Measurements from ENCODE around the gene WDR59. TPM values are rescaled to one million over a fixed set of nuclear protein-coding genes. Genes with fewer than 3 reads are reported as not detected.
"Not testable (repeated sequence)": the region's sequence is repeated elsewhere in the genome, so short reads cannot be mapped to it uniquely, and the experiment has no call there.

Gene WDR59
- total and polyA plus RNA-seq, 8 donors = 23.0 to 62.3 (median 31.9) TPM

GRCh38 chr16:75027520-75028300 is 42.8 kb upstream of the WDR59 start:
- 94 to 98% methylated on average over 6 of the region's 6 CpGs for WGBS, 2 donors
- Histone ChIP-seq H3K9me3 (no peaks in the 10 kb centered on the region), H3K27ac (no peak overlapping the region), H3K4me3 (no peak overlapping the region), H3K4me1 (peaks cover 0 to 5% (median 0%) of the 10 kb centered on the region in 3 donors), H3K36me3 (no peaks in the 10 kb centered on the region), H3K27me3 (no peaks in the 10 kb centered on the region)
- no peak for FAIRE-seq
- TF ChIP-seq CTCF (IDR thresholded peaks at IDR 0.05) = no peak
- intact Hi-C loops (cut with DNase I) = no loop called here
- no peak for DNase-seq
- ATAC-seq = no peak

- intact Hi-C loops (cut with DNase I) = no loop called here
- H3K27me3 ChIP-seq = no peaks in the 10 kb centered on the region
- no peak overlapping the region for H3K4me3 ChIP-seq
- H3K27ac ChIP-seq = no peak overlapping the region
- no peaks in the 10 kb centered on the region for H3K36me3 ChIP-seq
- no peak for TF ChIP-seq CTCF (IDR thresholded peaks at IDR 0.05)
- DNase-seq = no peak
- peaks cover 0 to 5% (median 0%) of the 10 kb centered on the region in 3 donors for H3K4me1 ChIP-seq
- H3K9me3 ChIP-seq = no peaks in the 10 kb centered on the region
- no peak for FAIRE-seq
- WGBS, 2 donors = 88 to 97% methylated on average over 2 of the region's 2 CpGs
- no peak for ATAC-seq
These were observed 42.0 kb upstream of the WDR59 start for GRCh38 chr16:75026892-75027391.

- H3K36me3 ChIP-seq; H3K27ac ChIP-seq; H3K27me3 ChIP-seq; FAIRE-seq; H3K4me3 ChIP-seq; H3K4me1 ChIP-seq; DNase-seq; intact Hi-C loops (cut with DNase I); H3K9me3 ChIP-seq: not testable (repeated sequence)
- peak in 3 of 4 donors; percentile 51 to 69 (median 66) for ATAC-seq
- WGBS, 2 donors = 78% methylated on average over 10 of the region's 10 CpGs
These were observed 41.4 kb upstream of the WDR59 start for GRCh38 chr16:75026239-75026891.

- no peak for FAIRE-seq
- 61 to 75% methylated on average over 3 of the region's 3 CpGs for WGBS, 2 donors
- H3K4me1 ChIP-seq = peaks cover 0 to 5% (median 0%) of the 10 kb centered on the region in 3 donors
- intact Hi-C loops (cut with DNase I) = no loop called here
- H3K4me3 ChIP-seq = no peak overlapping the region
- no peaks in the 10 kb centered on the region for H3K9me3 ChIP-seq
- no peak for TF ChIP-seq CTCF (IDR thresholded peaks at IDR 0.05)
- no peak for DNase-seq
- H3K36me3 ChIP-seq = no peaks in the 10 kb centered on the region
- ATAC-seq = peak in 1 of 4 donors; percentile 40
- no peak overlapping the region for H3K27ac ChIP-seq
- H3K27me3 ChIP-seq = no peaks in the 10 kb centered on the region
These were observed 40.8 kb upstream of the WDR59 start for GRCh38 chr16:75025761-75026160.

GRCh38 chr16:75024594-75024993 is 39.7 kb upstream of the WDR59 start:
- H3K27ac ChIP-seq = no peak overlapping the region
- no peak for TF ChIP-seq CTCF (IDR thresholded peaks at IDR 0.05)
- H3K4me1 ChIP-seq = peaks cover 0 to 5% (median 0%) of the 10 kb centered on the region in 3 donors
- no peak overlapping the region for H3K4me3 ChIP-seq
- ATAC-seq (no peak), FAIRE-seq (no peak), DNase-seq (no peak)
- WGBS, 2 donors = 60 to 77% methylated on average over 4 of the region's 4 CpGs
- no peaks in the 10 kb centered on the region for H3K27me3 ChIP-seq
- H3K36me3 ChIP-seq = no peaks in the 10 kb centered on the region
- intact Hi-C loops (cut with DNase I) = no loop called here
- no peaks in the 10 kb centered on the region for H3K9me3 ChIP-seq

Data from pancreas (tissue), 10 donors.